Measurements from ENCODE around the gene RBM7. TPM values are rescaled to one million over a fixed set of nuclear protein-coding genes. Genes with fewer than 3 reads are reported as not detected.

Gene RBM7
- 10 to 100 TPM; 20.6 to 37.3 TPM for total RNA-seq

GRCh38 chr11:114400216-114400914 lies at the start of gene RBM7, which contains the start of gene C11orf71:
Gene RBM7 (plus strand): TSS chr11:114400666. CDS start chr11:114400672, 6 bp downstream.
Gene C11orf71 (minus strand): TSS chr11:114400511. CDS start chr11:114400331, 180 bp downstream.

GRCh38 chr11:114439229-114440120 lies 39.0 kb downstream of the RBM7 start, which contains the start of gene REXO2:
Gene REXO2 (plus strand): TSS chr11:114439467. CDS start chr11:114439529, 62 bp downstream.

Other genes with a start within 250 kb of the RBM7 start
- gene NNMT, start 104.3 kb upstream of the RBM7 start, total RNA-seq: 100 to 1,000 TPM; 583 to 701 TPM
- gene C11orf71, start 155 bp upstream of the RBM7 start, total RNA-seq: 1 to 10 TPM; 7.7 to 9.3 TPM
- 100 to 1,000 TPM; 107 to 154 TPM for gene REXO2, start 38.8 kb downstream of the RBM7 start, total RNA-seq
- gene NXPE1, start 159.2 kb downstream of the RBM7 start, total RNA-seq: not detected
- not detected for gene NXPE4, start 195.1 kb downstream of the RBM7 start, total RNA-seq

Data from melanocyte of skin (primary cell).